Caco-2 (cell line): ENCODE data around the gene UCP3. TPM values are rescaled to one million over a fixed set of nuclear protein-coding genes. Genes with fewer than 3 reads are reported as not detected.

Experiments used
- BruUV-seq: library from RNA; stranded (reverse); fragments of 400-500 nt; replicated peaks from 2 replicates; lab custom pipeline; 2021; lab: Mats Ljungman, UMichigan
- CTCF ChIA-PET: fragments of 300-600 bp; sonication (Branson Sonifier 250); formaldehyde crosslinking; loops from one replicate; lab custom pipeline; 2022; ENCODE audit warnings: antibody characterized with exemption; lab: Charles Lee
- POLR2A ChIA-PET: fragments of 300-600 bp; sonication (Branson Sonifier 250); formaldehyde crosslinking; loops from one replicate; lab custom pipeline; 2022; ENCODE audit warnings: antibody characterized with exemption; lab: Charles Lee
- DNase-seq, 2 experiments: peaks; one replicate each; pipeline versions ENCODE4 v3.0.0 to v3.0.0-alpha.2; 2020 to 2022
- H3K27me3 ChIP-seq: replicated peaks from 2 replicates; pipeline ENCODE4 v1.6.0; 2011; ENCODE audit warnings: low read length; ENCODE audit not compliant: control insufficient read depth, insufficient read depth
- H3K36me3 ChIP-seq: 2 replicates; pipeline ENCODE4 v1.5.1; 2011; ENCODE audit warnings: low read length; ENCODE audit not compliant: control insufficient read depth, insufficient read depth
- H3K4me1 ChIP-seq: fragments of 250-450 bp; sonication (Bioruptor Pico); 2 replicates; pipeline ENCODE4 v1.5.1; 2020; ENCODE audit warnings: mild to moderate bottlenecking
- H3K4me3 ChIP-seq: 2 replicates; pipeline ENCODE4 v1.5.1; 2011; ENCODE audit warnings: low read depth, mild to moderate bottlenecking, control low read depth, low read length
- H3K9me3 ChIP-seq: fragments of 250-450 bp; sonication (Bioruptor Pico); 2 replicates; pipeline ENCODE4 v1.5.1; 2020; ENCODE audit warnings: mild to moderate bottlenecking, moderate library complexity
- H3K27ac Mint-ChIP-seq: one replicate; pipeline ENCODE4 v1.8.0; 2022; ENCODE audit warnings: mixed read lengths; ENCODE audit not compliant: unreplicated experiment
- H3K27me3 Mint-ChIP-seq: one replicate; pipeline ENCODE4 v1.8.0; 2022; ENCODE audit warnings: mixed read lengths; ENCODE audit not compliant: insufficient read depth, unreplicated experiment
- H3K36me3 Mint-ChIP-seq: one replicate; pipeline ENCODE4 v1.8.0; 2022; ENCODE audit warnings: mild to moderate bottlenecking, mixed read lengths; ENCODE audit not compliant: insufficient read depth, unreplicated experiment
- H3K4me1 Mint-ChIP-seq: one replicate; pipeline ENCODE4 v1.8.0; 2022; ENCODE audit warnings: low read depth, mixed read lengths; ENCODE audit not compliant: unreplicated experiment
- H3K4me3 Mint-ChIP-seq: one replicate; pipeline ENCODE4 v1.8.0; 2022; ENCODE audit warnings: mild to moderate bottlenecking, moderate library complexity, mixed read lengths; ENCODE audit not compliant: unreplicated experiment
- H3K9me3 Mint-ChIP-seq: one replicate; pipeline ENCODE4 v1.8.0; 2022; ENCODE audit warnings: mixed read lengths; ENCODE audit not compliant: unreplicated experiment
- intact Hi-C: fragments of 100-400 bp; cut with micrococcal nuclease; formaldehyde crosslinking; loops from one replicate; pipeline ENCODE4 v1.10.0; 2022; ENCODE audit not compliant: unreplicated experiment
- total RNA-seq: library from RNA; stranded (reverse); gene quantifications from 2 replicates; pipeline ENCODE4 v1.2.3, GENCODE V29; 2022
- TF ChIP-seq, protein P1 (sequence below), 2 experiments: fragments of 200-600 bp in 1 of 2; IDR thresholded peaks; 1 replicate in 1 of 2; 2 replicates in 1 of 2; pipeline versions ENCODE4 v1.5.1 to v1.8.0; 2011 to 2022; ENCODE audit warnings: antibody characterized with exemption in 1 of 2, control low read depth in 1 of 2, inconsistent platforms in 1 of 2, low read depth in 1 of 2, low read length in 1 of 2, mild to moderate bottlenecking in 1 of 2, moderate library complexity in 1 of 2; ENCODE audit not compliant: insufficient read depth in 1 of 2, severe bottlenecking in 1 of 2, unreplicated experiment in 1 of 2

The UCP3 gene
- total RNA-seq, 1 experiment from 2014 or later, result 1.2 TPM

DNA sequence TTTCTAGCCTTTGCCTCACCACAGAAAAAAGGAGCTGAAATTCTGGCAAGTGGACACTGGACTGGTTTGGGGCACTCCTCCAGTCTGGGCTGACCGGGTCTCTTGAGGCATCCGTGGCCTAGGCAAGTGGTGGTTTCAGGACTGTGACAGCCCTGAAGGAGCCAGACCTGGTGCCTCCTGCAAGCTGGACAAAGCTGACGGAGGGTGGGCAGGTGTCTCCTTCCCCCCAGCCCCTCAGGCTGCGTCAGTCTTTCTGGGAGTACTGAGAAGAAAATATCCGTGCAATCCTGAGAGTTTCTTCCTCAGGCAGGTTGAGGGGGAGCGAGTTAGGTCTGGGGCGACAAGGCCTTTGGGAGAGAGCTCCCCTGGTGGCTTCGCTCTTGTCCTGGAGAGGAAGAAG lies 4.3 kb upstream of the UCP3 start:
- no peaks in the 10 kb centered on the region for H3K36me3 ChIP-seq
- H3K27me3 ChIP-seq, result no peaks in the 10 kb centered on the region
- peaks cover 3% of the 10 kb centered on the region; the same call in 1 of the 2 replicates for H3K4me1 ChIP-seq
- no peaks in the 10 kb centered on the region for H3K27me3 Mint-ChIP-seq
- intact Hi-C loops, result no loop called here
- no peaks in the 10 kb centered on the region for H3K4me1 Mint-ChIP-seq
- TF ChIP-seq, protein P1, sequence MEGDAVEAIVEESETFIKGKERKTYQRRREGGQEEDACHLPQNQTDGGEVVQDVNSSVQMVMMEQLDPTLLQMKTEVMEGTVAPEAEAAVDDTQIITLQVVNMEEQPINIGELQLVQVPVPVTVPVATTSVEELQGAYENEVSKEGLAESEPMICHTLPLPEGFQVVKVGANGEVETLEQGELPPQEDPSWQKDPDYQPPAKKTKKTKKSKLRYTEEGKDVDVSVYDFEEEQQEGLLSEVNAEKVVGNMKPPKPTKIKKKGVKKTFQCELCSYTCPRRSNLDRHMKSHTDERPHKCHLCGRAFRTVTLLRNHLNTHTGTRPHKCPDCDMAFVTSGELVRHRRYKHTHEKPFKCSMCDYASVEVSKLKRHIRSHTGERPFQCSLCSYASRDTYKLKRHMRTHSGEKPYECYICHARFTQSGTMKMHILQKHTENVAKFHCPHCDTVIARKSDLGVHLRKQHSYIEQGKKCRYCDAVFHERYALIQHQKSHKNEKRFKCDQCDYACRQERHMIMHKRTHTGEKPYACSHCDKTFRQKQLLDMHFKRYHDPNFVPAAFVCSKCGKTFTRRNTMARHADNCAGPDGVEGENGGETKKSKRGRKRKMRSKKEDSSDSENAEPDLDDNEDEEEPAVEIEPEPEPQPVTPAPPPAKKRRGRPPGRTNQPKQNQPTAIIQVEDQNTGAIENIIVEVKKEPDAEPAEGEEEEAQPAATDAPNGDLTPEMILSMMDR (IDR thresholded peaks at IDR 0.05; ENCODE audit: insufficient read depth in 1 of 2, low read depth in 1 of 2, low read length in 1 of 2, severe bottlenecking in 1 of 2, unreplicated experiment in 1 of 2), result no peak
- ChIA-PET POLR2A (no interaction called here), CTCF (no interaction called here)
- H3K36me3 Mint-ChIP-seq, result peaks cover 5% of the 10 kb centered on the region
- H3K27ac Mint-ChIP-seq, result no peak overlapping the region
- no peak for DNase-seq
- BruUV-seq, result no TSS peak
- H3K9me3 Mint-ChIP-seq, result no peaks in the 10 kb centered on the region
- H3K9me3 ChIP-seq, result no peaks in the 10 kb centered on the region
- H3K4me3 ChIP-seq, result no peak overlapping the region
- H3K4me3 Mint-ChIP-seq, result no peak overlapping the region

DNA sequence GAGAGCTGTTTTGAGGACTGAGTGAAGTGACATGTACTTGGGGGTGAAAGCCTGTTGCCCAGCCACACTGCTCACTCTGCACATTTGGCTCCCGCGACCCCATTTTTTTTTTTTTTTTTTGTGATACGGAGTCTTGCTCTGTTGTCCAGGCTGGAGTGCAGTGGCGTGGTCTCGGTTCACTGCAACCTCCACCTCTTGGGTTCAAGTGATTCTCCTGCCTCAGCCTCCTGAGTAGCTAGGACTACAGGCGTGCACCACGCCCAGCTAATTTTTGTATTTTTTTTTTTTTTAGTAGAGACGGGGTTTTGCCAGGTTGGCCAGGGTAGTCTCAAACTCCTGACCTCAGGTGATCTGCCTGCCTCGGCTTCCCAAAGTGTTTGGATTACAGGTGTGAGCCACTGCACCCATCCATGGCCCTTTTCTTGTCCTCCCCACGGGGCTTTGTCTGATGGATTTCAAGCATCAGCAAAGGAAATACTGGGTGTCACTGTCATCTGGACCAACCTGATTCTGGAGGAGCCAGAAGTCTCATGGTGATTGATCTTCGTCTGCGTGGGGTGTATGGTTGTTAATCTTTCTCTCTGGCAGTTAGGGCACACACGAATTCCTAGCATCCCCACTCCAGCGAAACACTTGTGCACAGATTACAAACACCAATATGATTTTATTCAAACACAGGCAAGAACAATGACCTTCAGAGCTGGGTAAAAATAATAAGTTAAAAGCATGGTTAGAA lies 3.4 kb upstream of the UCP3 start:
- H3K9me3 ChIP-seq, result no peaks in the 10 kb centered on the region
- H3K4me1 ChIP-seq, result no peaks in the 10 kb centered on the region
- Mint-ChIP-seq H3K27ac (no peak overlapping the region), H3K27me3 (no peaks in the 10 kb centered on the region), H3K9me3 (no peaks in the 10 kb centered on the region), H3K4me1 (no peaks in the 10 kb centered on the region), H3K36me3 (peaks cover 5% of the 10 kb centered on the region), H3K4me3 (no peak overlapping the region)
- TF ChIP-seq, protein P1 (IDR thresholded peaks at IDR 0.05; ENCODE audit: insufficient read depth in 1 of 2, low read depth in 1 of 2, low read length in 1 of 2, severe bottlenecking in 1 of 2, unreplicated experiment in 1 of 2), result no peak
- no peak for DNase-seq
- H3K4me3 ChIP-seq, result no peak overlapping the region
- CTCF ChIA-PET, result no interaction called here
- POLR2A ChIA-PET, result interaction anchor here (0.7 kb wide), 1 partner anchor 93 kb away, joined by 3 read pairs; no protein-coding TSS in a partner anchor
- no TSS peak for BruUV-seq
- no peaks in the 10 kb centered on the region for H3K27me3 ChIP-seq
- H3K36me3 ChIP-seq, result no peaks in the 10 kb centered on the region
- intact Hi-C loops, result no loop called here

GRCh38 chr11:74011360-74012073 lies 2.6 kb upstream of the UCP3 start:
- Histone ChIP-seq H3K9me3 (no peaks in the 10 kb centered on the region), H3K4me3 (no peak overlapping the region), H3K36me3 (no peaks in the 10 kb centered on the region), H3K4me1 (no peaks in the 10 kb centered on the region), H3K27me3 (no peaks in the 10 kb centered on the region)
- H3K36me3 Mint-ChIP-seq, result peaks cover under 1% of the 10 kb centered on the region
- no peak overlapping the region for H3K27ac Mint-ChIP-seq
- ChIA-PET CTCF (no interaction called here), POLR2A (interaction anchor here (0.5 to 0.7 kb wide), 2 partner anchors 94 to 288 kb away, joined by 3 to 7 read pairs; no protein-coding TSS in a partner anchor)
- H3K27me3 Mint-ChIP-seq, result no peaks in the 10 kb centered on the region
- no TSS peak for BruUV-seq
- no peaks in the 10 kb centered on the region for H3K9me3 Mint-ChIP-seq
- no peaks in the 10 kb centered on the region for H3K4me1 Mint-ChIP-seq
- DNase-seq, result peak in 1 of 2 experiments; percentile 27
- intact Hi-C loops, result no loop called here
- TF ChIP-seq, protein P1 (IDR thresholded peaks at IDR 0.05; ENCODE audit: insufficient read depth in 1 of 2, low read depth in 1 of 2, low read length in 1 of 2, severe bottlenecking in 1 of 2, unreplicated experiment in 1 of 2), result no peak
- no peak overlapping the region for H3K4me3 Mint-ChIP-seq
